Activated gamma-delta T cell (primary cell): ENCODE measurements around the gene MYBL2.

Source experiments
- DNase-seq: peaks from one replicate; lab custom pipeline; 2025; lab: John Stamatoyannopoulos, UW

MYBL2 gene

GRCh38 chr20:43681991-43682410, 15.1 kb downstream of the MYBL2 start:
- DNase-seq, result no peak

- no peak for DNase-seq
Observed at GRCh38 chr20:43682446-43682845, 15.5 kb downstream of the MYBL2 start.

GRCh38 chr20:43686820-43687219, 19.9 kb downstream of the MYBL2 start:
- DNase-seq, result no peak

- DNase-seq, result no peak
Observed at GRCh38 chr20:43689165-43689564, 22.3 kb downstream of the MYBL2 start.

GRCh38 chr20:43690943-43691598, 24.2 kb downstream of the MYBL2 start:
- no peak for DNase-seq

GRCh38 chr20:43691928-43692524, 25.1 kb downstream of the MYBL2 start:
- no peak for DNase-seq

GRCh38 chr20:43694763-43695162, 27.8 kb downstream of the MYBL2 start:
- no peak for DNase-seq

GRCh38 chr20:43695571-43695970, 28.7 kb downstream of the MYBL2 start:
- DNase-seq, result no peak

- no peak for DNase-seq
Observed at GRCh38 chr20:43699941-43700565, 33.1 kb downstream of the MYBL2 start.

- no peak for DNase-seq
Observed at GRCh38 chr20:43700627-43701026, 33.7 kb downstream of the MYBL2 start.

- no peak for DNase-seq
Observed at GRCh38 chr20:43702502-43702901, 35.6 kb downstream of the MYBL2 start.

- DNase-seq, result no peak
Observed at GRCh38 chr20:43710370-43711044, 43.6 kb downstream of the MYBL2 start.

- no peak for DNase-seq
Observed at GRCh38 chr20:43711098-43711654, 44.3 kb downstream of the MYBL2 start.

GRCh38 chr20:43715044-43715443, 48.1 kb downstream of the MYBL2 start:
- DNase-seq, result no peak

GRCh38 chr20:43715511-43715910, 48.6 kb downstream of the MYBL2 start:
- DNase-seq, result no peak

GRCh38 chr20:43716123-43716522, 49.2 kb downstream of the MYBL2 start:
- DNase-seq, result no peak

GRCh38 chr20:43716757-43717615, 50.1 kb downstream of the MYBL2 start:
- DNase-seq, result no peak

GRCh38 chr20:43717616-43717995, 50.7 kb downstream of the MYBL2 start:
- DNase-seq, result no peak

- no peak for DNase-seq
Observed at GRCh38 chr20:43720007-43720406, 53.1 kb downstream of the MYBL2 start.

- no peak for DNase-seq
Observed at GRCh38 chr20:43721097-43721428, 54.1 kb downstream of the MYBL2 start.

- no peak for DNase-seq
Observed at GRCh38 chr20:43721429-43722152, 54.7 kb downstream of the MYBL2 start.
